SK-MEL-5 (cell line): ENCODE measurements around the gene TRIP4. TPM values are rescaled to one million over a fixed set of nuclear protein-coding genes. Genes with fewer than 3 reads are reported as not detected.

Experiments used
- DNase-seq: peaks from one replicate; pipeline ENCODE4 v3.0.0-alpha.2; 2016; ENCODE audit warnings: low read depth, low spot score
- in situ Hi-C: cut with HindIII; loops from 2 replicates; pipeline ENCODE4 v1.10.0; 2016; ENCODE audit warnings: low sequenced_read_pairs, high pct_unique_total_duplicates, low pct_unique_long_range_greater_than_20kb
- total RNA-seq: library from RNA; depleted of rRNA; stranded (reverse); fragments of >200 nt; shearing (Covaris generic); gene quantifications from 2 replicates; pipeline ENCODE4 v1.2.3, GENCODE V29; 2014

TRIP4 gene
- total RNA-seq, 1 experiment from 2014 or later, result 13.5 TPM

DNA sequence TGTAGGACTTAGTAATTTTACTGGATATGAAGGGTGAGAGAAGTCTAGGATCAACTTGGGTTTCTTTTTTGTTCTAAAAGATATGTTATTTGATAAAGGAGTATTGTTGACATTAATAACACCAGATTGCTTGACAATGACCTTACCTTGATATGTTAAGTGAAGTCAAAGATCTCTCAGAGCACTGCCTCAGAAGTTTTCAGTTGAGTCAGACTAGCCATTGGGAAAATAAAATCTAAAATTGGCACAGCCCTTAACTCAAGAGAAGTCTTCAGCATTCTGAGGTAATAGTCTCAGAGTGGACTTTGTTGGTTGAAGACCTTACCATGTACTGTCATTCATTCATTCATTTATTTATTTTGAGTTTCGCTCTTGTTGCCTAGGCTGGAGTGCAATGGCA is 50.3 kb downstream of the TRIP4 start:
- in situ Hi-C loops, result no loop called here

DNA sequence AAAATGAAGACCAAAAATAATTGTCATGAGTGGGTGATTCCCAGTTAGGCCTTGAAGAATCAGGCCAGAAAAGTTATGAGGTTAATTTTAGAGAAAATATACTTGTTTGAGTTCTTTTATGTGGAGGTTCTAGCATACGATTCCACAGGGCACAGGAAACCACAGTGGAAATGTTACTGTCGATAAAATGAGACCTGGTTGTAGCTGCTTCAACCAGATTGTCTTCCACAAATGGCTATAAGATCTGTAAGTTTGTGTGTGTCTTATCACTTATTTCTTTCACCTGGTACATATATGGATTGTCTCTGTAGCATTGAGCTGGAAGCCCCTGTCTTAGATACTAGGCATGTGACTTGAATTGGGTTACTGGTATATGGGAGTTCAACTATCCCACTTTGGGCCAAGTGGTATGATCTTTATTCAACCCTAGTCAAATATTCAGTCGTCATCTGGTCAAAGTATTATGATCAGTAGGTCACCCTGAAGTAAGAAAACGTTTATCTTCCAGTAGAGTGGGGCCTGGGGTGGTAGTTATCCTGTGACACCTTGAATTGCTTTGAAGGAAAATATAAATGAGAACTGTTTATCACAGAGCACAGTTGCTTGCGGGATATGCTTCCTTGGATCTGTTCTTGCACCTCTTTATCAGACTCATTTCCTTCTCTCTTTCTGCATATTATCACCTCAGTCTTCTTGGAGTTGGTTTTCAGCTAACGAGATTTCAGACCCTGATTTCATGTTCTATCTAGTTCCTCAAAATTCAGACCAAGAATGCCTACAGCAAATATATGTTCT is 51.2 kb downstream of the TRIP4 start:
- in situ Hi-C loops, result no loop called here

More for the DNA sequence above, 50.3 kb downstream of the TRIP4 start:
- DNase-seq, result no peak

DNA sequence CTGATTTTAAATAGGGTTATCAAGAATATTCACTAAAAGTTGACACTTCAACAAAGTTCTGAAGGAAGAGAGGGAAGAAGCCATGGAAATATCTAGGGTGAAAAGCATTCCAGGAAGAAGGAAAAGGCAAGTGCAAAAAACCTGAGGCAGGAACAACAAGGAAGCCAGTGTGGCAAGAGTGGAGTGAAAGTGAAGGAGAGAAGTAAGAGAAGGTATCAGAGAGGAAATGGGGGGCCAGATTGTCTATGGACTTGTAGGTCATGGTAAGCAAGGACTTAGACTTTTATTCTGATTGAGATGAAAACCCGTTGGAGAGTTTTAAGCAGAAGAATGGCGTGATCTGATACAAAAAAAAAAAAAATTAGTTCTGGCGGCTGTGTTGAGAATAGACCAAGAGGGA is 54.2 kb downstream of the TRIP4 start:
- DNase-seq, result no peak
- in situ Hi-C loops, result no loop called here

More for the DNA sequence above, 51.2 kb downstream of the TRIP4 start:
- no peak for DNase-seq

DNA sequence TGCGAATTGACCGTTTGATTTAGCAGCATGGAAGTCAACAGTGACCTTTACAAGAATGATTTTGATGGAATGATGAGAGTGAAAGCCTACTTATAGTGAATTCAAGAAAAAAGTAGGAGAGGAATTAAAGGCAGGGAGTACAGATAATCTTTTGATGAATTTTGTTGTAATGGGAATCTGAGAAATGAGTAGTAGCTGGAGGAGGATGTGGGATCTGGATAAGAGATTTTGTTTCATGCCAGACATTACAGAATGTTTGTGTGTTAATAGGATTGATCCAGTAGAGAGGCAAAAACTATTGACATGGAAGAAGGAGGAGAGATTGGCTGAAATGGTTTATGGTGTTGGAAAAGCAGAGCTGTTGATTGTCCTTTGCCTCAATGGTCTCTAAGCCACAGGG is 55.4 kb downstream of the TRIP4 start:
- in situ Hi-C loops, result no loop called here
- DNase-seq, result no peak

DNA sequence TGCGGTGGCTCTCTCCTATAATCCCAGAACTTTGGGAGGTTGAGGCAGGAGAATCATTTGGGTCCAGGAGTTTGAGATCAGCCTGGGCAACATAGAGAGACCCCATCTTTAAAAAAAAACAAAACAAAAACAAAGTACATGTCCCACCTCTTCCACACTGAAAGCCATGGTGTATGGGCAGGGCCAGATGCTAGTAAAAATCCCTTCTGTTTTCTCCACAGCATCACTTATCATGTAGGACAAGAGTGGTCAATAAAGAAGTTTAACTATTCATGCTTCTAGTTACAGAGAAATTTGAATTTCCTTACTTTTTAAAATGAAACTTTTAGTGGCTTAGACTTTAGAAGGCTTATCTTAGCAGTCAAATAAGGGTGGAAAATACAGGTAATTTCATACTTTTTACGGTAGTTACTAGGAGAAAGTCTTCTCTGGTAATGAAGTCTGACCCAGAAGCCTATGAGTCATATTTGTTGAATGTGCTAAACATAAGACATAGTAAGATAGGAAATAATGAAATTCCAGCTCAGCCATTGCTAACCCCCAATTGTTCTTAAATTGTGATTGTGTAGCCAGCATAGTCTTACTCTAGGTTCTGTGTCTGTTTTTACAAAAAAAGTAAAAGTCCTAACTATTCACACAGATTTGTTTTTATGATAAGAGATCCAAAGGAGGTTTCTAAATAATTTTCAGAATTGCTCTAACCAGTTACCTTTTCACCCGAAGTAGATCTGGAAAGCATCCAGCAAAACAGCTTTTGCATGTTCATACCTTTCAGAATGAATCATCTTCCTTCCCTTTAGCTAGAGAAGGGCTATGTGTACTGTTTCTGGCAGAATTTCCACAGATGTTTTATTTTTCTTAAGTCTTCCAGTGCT is 56.3 kb downstream of the TRIP4 start:
- in situ Hi-C loops, result no loop called here
- DNase-seq, result no peak

DNA sequence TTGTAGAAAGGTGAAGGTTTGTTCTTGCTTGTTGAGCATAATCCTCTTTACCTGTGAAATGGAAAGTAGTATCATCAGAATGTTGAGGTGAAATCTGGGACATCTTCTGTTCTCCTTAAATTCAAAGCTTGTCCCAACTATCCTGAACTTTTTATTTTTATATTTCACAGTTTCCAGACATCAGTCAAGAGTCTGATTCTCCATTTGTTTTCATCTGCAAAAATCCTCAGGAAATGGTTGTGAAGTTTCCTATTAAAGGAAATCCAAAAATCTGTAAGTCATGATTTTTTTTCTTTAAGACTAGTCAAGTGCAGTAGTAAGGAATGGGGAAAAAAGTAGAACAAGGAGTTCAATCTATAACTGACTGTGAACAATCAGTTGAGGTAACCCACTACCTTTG is 57.2 kb downstream of the TRIP4 start:
- DNase-seq, result no peak
- in situ Hi-C loops, result no loop called here

DNA sequence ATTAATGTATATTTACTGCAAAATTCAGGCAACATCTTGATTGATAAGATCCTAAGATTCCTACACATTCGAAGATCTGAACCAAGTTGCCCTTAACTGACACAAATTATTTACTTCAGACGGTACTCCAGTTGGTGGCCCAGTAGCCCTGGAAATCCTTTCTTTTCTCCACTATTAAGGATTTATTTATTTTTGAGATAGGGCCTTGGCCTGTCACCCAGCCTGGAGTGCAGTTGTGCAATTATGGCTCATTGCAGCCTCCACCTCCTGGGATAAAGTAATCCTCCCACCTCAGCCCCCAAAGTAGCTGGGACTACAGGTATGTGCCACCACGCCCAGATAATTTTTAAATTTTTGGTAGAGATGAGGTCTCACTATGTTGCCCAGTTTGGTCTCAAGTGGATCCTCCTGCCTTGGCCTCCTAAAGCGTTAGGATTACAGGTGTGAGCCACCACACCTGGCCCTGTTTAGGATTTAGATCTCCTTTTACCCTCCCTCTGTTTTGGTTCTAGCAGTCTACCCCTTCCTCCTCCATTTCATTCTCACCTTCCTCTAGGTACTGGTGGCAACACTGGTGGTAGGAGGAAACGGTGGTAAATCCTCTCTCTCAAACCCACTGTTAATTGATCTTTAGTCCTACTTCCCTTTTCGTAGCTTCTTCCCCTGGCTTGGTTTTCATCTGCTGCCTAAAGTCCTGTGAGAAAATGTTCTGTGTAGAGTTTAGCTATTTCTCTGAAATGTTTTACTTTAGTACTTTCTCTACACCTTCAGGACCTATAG is 60.1 kb downstream of the TRIP4 start:
- no peak for DNase-seq
- in situ Hi-C loops, result no loop called here

GRCh38 chr15:64452988-64453688 is 65.5 kb downstream of the TRIP4 start:
- DNase-seq, result no peak
- in situ Hi-C loops, result no loop called here

GRCh38 chr15:64453689-64454037 is 66.0 kb downstream of the TRIP4 start:
- no peak for DNase-seq
- in situ Hi-C loops, result no loop called here

DNA sequence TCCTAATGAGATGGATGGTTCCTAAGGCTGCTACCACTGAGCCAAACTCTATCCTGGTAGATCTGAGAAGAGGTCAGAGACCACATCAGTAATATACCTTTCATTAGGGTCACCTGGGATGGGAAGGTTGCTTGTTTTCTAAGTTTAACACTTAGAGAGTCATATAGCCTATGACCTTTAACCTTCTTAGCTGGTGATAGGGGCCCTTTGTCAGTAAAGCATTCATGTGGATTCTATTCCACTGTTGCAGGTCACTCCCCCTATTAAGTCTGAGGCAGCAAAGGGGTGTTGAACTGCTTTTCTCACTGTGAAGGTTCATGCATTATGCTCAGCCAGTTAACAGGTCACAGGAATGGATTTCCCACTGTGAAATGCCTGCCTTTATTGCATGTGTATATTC is 66.6 kb downstream of the TRIP4 start:
- in situ Hi-C loops, result no loop called here
- DNase-seq, result no peak

DNA sequence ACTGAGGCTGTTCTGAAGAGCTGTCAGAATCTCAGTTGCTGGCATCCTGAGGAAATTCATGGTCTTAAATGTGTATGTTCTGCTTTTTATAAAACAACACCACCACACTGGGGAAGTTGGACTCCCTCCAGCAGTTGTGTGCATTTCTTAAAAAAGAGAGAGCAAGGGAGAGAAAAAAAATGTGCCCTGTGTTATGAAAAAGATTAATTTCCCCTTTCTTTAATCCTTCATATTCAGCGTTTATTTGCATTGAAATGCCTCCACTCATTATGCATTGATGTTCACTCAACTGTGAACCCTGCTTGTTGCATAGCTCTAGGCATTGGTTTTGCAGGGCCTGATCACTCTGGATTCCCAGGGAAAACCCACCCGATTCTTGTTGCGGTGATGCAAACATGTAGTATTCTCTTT is 68.3 kb downstream of the TRIP4 start:
- no peak for DNase-seq
- in situ Hi-C loops, result no loop called here

- no peak for DNase-seq
- in situ Hi-C loops, result no loop called here
Measured at GRCh38 chr15:64456634-64457108, 69.0 kb downstream of the TRIP4 start.

DNA sequence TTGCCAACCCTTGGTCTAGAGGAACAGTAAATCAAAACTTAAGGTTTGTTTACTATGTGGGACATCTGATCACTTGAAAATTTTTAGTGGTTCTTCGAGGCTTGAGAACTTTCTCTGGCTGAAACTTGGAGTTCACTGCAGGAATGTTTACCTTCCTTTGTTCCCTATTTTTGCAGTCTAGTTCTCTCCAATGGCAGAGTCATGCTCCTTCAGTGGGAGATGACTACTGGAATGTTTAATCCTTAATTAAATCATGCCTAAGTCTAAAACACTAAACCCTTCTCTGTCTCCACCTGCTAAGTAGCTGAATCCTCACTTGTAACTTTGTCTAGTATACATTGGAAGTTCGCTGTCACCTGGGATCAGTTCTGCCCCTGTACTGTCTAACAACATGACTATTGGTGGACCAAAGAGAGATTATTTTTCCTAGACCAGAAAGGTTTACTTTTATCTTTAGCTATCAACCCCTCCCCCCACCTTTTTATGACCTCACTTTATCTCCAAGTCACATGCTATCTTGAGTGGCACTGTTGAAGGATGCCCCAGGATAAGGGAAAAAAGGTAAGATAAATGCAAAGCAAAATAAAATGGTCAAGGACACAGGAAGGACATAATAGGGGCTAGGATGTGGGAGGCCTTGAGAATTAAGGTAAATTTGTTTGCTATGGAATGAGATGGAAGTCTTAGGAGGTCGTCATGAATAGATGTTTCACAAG is 71.6 kb downstream of the TRIP4 start:
- in situ Hi-C loops, result no loop called here
- no peak for DNase-seq

DNA sequence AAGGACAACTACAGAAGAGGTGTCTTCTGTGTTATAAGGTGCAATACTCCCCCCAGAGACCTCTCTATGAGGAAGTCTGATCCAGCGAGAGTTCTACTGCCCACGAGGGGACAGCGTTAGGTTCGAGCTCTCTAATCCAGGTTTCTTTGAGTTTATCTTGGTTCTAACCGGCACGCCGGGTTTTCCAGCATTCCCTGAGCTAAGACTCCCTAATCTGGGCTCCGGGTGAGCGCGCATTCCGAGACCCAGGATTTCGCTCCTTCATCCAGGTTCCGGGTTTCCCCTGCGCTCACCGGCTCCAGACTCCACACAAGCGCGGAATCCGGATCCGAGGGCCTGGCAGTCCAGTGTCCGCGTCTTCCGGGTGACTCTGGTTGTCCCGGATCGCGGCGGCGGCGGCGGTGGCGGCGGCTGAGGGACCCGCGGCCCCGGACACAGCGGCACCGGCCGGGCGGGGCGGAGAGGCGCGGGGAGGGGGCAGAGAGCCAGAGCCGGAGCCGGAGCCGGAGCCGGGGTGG is 72.6 kb downstream of the TRIP4 start, which contains the start of gene ZNF609:
Gene ZNF609 (plus strand): TSS at position 373 of the 518 bp plus-strand sequence. CDS start 38,842 bp downstream, outside the sequence.
- in situ Hi-C loops, result no loop called here
- DNase-seq, result peak; percentile 94

DNA sequence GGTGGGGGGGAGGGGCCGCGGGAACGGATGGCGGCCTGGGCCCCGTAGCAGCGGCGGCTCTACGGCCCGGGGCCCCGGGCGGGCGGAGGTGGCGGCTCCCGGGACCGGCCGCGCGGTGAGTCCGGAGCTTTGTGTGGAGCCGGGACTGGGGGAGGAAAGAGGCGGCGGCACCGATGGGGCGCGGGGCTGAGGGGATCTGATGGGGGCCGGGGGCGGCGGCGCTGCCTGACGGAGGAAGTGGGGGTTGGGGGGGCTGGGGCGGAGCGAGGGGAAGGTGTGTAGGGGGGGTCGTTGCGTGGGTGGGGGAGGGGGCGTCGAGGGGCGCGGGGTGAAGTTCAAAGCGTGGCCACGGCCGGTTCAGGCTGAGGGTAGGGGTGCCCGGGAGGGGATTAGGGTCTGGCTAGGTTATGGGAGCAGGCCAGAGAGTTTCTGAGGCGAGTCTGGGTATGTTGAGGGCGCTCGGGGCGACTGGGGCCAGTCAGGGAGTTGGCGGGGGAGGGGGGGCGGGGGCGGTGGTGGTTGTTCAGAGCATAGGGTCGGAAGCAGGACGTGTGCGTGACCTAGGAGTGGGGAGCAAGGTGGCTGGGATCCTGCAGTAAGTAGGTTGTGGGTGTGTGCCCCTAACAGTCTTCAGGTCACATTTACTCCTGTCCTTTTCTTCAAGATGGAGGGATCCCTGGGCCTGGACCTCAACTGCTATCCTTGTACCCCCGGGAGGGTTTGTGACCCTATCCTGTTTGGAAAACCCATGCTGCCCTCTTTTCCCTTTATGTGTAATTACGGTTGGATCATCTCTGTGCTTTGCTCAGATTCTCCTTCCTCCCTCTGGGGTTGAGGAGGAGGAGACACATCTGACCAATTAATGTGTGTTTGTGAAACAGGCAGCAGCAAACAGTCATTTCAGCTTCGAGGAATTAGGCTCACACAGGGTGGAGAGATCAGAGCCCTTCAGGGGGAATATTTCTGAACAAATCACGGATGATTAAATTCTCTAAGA is 73.4 kb downstream of the TRIP4 start:
- in situ Hi-C loops, result no loop called here
- DNase-seq, result peak; percentile 70
